Measurements from ENCODE around the gene DCN.

GRCh38 chr12:91226951-91227350 lies 44.3 kb upstream of the DCN start:
- TF ChIP-seq EZH2 (IDR thresholded peaks at IDR 0.05; ENCODE audit: borderline replicate concordance, low read depth, low read length, severe bottlenecking) (no peak), CTCF (IDR thresholded peaks at IDR 0.05; ENCODE audit: borderline replicate concordance, extremely low read depth, low read length, poor library complexity, severe bottlenecking) (no peak)
